Keratinocyte (primary cell): Measurements from ENCODE around the gene EMB. TPM values are rescaled to one million over a fixed set of nuclear protein-coding genes. Genes with fewer than 3 reads are reported as not detected.
A peak's percentile ranks its signal among the peaks of the same experiment; 100 is the strongest.
"Not testable (repeated sequence)": the region's sequence is repeated elsewhere in the genome, so short reads cannot be mapped to it uniquely, and the experiment has no call there.

Source experiments
- DNase-seq: peaks from one replicate; pipeline ENCODE4 v3.0.0-alpha.2; 2011; ENCODE audit warnings: low read depth, missing footprints, low spot score
- FAIRE-seq: peaks from 2 replicates; lab custom pipeline; 2011; peaks lifted over from hg19 to GRCh38; lab: Jason Lieb, UNC
- H2AFZ ChIP-seq: 2 replicates; pipeline ENCODE4 v1.6.0; 2012; ENCODE audit warnings: low read length, control low read depth, inconsistent platforms; ENCODE audit not compliant: control insufficient read depth
- H3K27ac ChIP-seq: 2 replicates; pipeline ENCODE4 v1.5.1; 2011; ENCODE audit warnings: low read length; ENCODE audit not compliant: control insufficient read depth, insufficient read depth
- H3K27me3 ChIP-seq: 3 replicates; pipeline ENCODE4 v1.6.0; 2011; ENCODE audit warnings: low read length; ENCODE audit not compliant: control insufficient read depth, insufficient read depth; ENCODE audit errors: extremely low read depth
- H3K36me3 ChIP-seq, 2 experiments: 2 replicates in 1 of 2; 3 replicates in 1 of 2; pipeline ENCODE4 v1.5.1; 2011; ENCODE audit warnings: low read length in 2 of 2, mild to moderate bottlenecking in 1 of 2; ENCODE audit not compliant: control insufficient read depth in 2 of 2, insufficient read depth in 2 of 2; ENCODE audit errors: extremely low read depth in 1 of 2
- H3K4me1 ChIP-seq: 3 replicates; pipeline ENCODE4 v1.5.1; 2011; ENCODE audit warnings: low read length; ENCODE audit not compliant: control insufficient read depth, insufficient read depth; ENCODE audit errors: extremely low read depth
- H3K4me2 ChIP-seq: 3 replicates; pipeline ENCODE4 v1.6.0; 2011; ENCODE audit warnings: low read depth, low read length; ENCODE audit not compliant: control insufficient read depth, insufficient read depth; ENCODE audit errors: extremely low read depth
- H3K4me3 ChIP-seq, 3 experiments: fragments of 200-600 bp in 1 of 3; sonication (generic) in 1 of 3; 2 replicates in 2 of 3; 3 replicates in 1 of 3; pipeline ENCODE4 v1.5.1; 2011 to 2016; ENCODE audit warnings: low read length in 3 of 3, mild to moderate bottlenecking in 3 of 3, control low read depth in 2 of 3, inconsistent platforms in 1 of 3, low read depth in 1 of 3, mixed read lengths in 1 of 3, mixed run types in 1 of 3, moderate library complexity in 1 of 3; ENCODE audit not compliant: control insufficient read depth in 2 of 3, insufficient read depth in 2 of 3; ENCODE audit errors: extremely low read depth in 1 of 3
- H3K79me2 ChIP-seq: 2 replicates; pipeline ENCODE4 v1.6.0; 2012; ENCODE audit warnings: low read length; ENCODE audit not compliant: control insufficient read depth, insufficient read depth
- H3K9ac ChIP-seq: 3 replicates; pipeline ENCODE4 v1.6.0; 2011; ENCODE audit warnings: low read length; ENCODE audit not compliant: control insufficient read depth, insufficient read depth; ENCODE audit errors: extremely low read depth
- H3K9me1 ChIP-seq: 3 replicates; pipeline ENCODE4 v1.6.0; 2011; ENCODE audit warnings: low read length; ENCODE audit not compliant: control insufficient read depth, insufficient read depth; ENCODE audit errors: extremely low read depth
- H3K9me3 ChIP-seq: 2 replicates; pipeline ENCODE4 v1.5.1; 2012; ENCODE audit warnings: low read depth, low read length; ENCODE audit not compliant: control insufficient read depth
- H4K20me1 ChIP-seq: 3 replicates; pipeline ENCODE4 v1.6.0; 2011; ENCODE audit warnings: low read length; ENCODE audit not compliant: control insufficient read depth, insufficient read depth; ENCODE audit errors: extremely low read depth
- CTCF ChIP-seq, 3 experiments: IDR thresholded peaks in 1 of 3; conservative IDR thresholded peaks in 1 of 3; optimal IDR thresholded peaks in 1 of 3; 2 replicates in 2 of 3; 3 replicates in 1 of 3; pipeline versions ENCODE3 to v1.5.1; 2011; ENCODE audit warnings: low read length in 3 of 3, mild to moderate bottlenecking in 3 of 3, moderate library complexity in 2 of 3, control low read depth in 1 of 3, inconsistent platforms in 1 of 3; ENCODE audit not compliant: insufficient read depth in 2 of 3; ENCODE audit errors: extremely low read depth in 1 of 3
- EZH2 ChIP-seq: IDR thresholded peaks from one replicate; pipeline ENCODE4 v1.6.1; 2012; ENCODE audit warnings: inconsistent platforms, mild to moderate bottlenecking, low read length, moderate library complexity
- dilution Hi-C: fragments of 300-500 bp; cut with MboI; formaldehyde crosslinking; loops from one replicate; pipeline ENCODE4 v1.7.0; 2020; ENCODE audit warnings: low sequenced_read_pairs; ENCODE audit not compliant: extremely low pct_ligation_motif_present
- polyA minus RNA-seq, 3 experiments: library from RNA; depleted of rRNA, polyadenylated mRNA; stranded (reverse); fragments of >200 nt; gene quantifications; 1 replicate in 1 of 3; 2 replicates in 1 of 3; 3 replicates in 1 of 3; pipeline ENCODE4 v1.2.3, GENCODE V29; 2011
- polyA plus RNA-seq, 5 experiments: library from polyadenylated mRNA; depleted of rRNA in 3 of 5; stranded (reverse) in 3 of 5; stranded (forward) in 1 of 5; unstranded in 1 of 5; fragments of >200 nt; gene quantifications; 1 replicate in 1 of 5; 2 replicates in 3 of 5; 3 replicates in 1 of 5; pipeline versions ENCODE4 v1.2.1 to v1.2.3, GENCODE V29; 2011 to 2012; ENCODE audit warnings: missing spikeins in 2 of 5, low read depth in 1 of 5, low replicate concordance in 1 of 5

EMB gene
- 41.6 to 68.8 TPM (median 45.6 TPM) in 3 replicates for polyA plus RNA-seq
- polyA plus RNA-seq (2011; ENCODE audit: low read depth) = 53.4 TPM
- polyA plus RNA-seq (2011; cell fraction: cytosol; rRNA removed) = 30.9 and 64.9 TPM in 2 replicates
- 41.1 and 52.3 TPM in 2 replicates for polyA plus RNA-seq (2011; cell fraction: nucleus; rRNA removed)
- polyA plus RNA-seq (2012; ENCODE audit: low replicate concordance) = 22.6 and 43.4 TPM in 2 replicates
- polyA minus RNA-seq = 9.5 to 58.6 TPM (median 22.2 TPM) in 3 replicates
- polyA minus RNA-seq (2011; cell fraction: cytosol; rRNA and poly(A)+ RNA removed) = 50.6 TPM
- 29.0 and 46.0 TPM in 2 replicates for polyA minus RNA-seq (2011; cell fraction: nucleus; rRNA and poly(A)+ RNA removed)

GRCh38 chr5:50440651-50441492 is at the start of gene EMB:
Gene EMB (minus strand): TSS chr5:50441288. CDS start chr5:50441151, 137 bp downstream.
- peak within 1 kb of the TSS; percentile 90 for H2AFZ ChIP-seq

GRCh38 chr5:50489491-50489890 is 48.4 kb upstream of the EMB start:
- dilution Hi-C loops, FAIRE-seq: not testable (repeated sequence)

More at GRCh38 chr5:50440651-50441492, at the start of gene EMB:
- DNase-seq = no peak
- H3K9me3 ChIP-seq = no peaks in the 10 kb centered on the region
- peak within 1 kb of the TSS; percentile 66 to 86 (median 84) for H3K4me3 ChIP-seq
- TF ChIP-seq EZH2 (no peak), CTCF (optimal IDR thresholded peaks at IDR 0.05 in 1 of 3, IDR thresholded peaks at IDR 0.05 in 1 of 3, conservative IDR thresholded peaks at IDR 0.05 in 1 of 3; ENCODE audit: extremely low read depth in 1 of 3, insufficient read depth in 2 of 3, low read length in 3 of 3) (peak; percentile 35 to 57 (median 53))
- dilution Hi-C loops = no loop called here
- H3K36me3 ChIP-seq = no peaks in the 10 kb centered on the region
- FAIRE-seq = peak; percentile 34
- H3K9ac ChIP-seq = peak within 1 kb of the TSS; percentile 67
- H3K4me2 ChIP-seq = peak within 1 kb of the TSS; percentile 79
- H4K20me1 ChIP-seq = no peaks in the 10 kb centered on the region
- peak within 1 kb of the TSS; percentile 61 for H3K27ac ChIP-seq
- peaks cover 4% of the 10 kb centered on the region for H3K4me1 ChIP-seq
- no peaks in the 10 kb centered on the region for H3K27me3 ChIP-seq
- no peaks in the 10 kb centered on the region for H3K9me1 ChIP-seq
- H3K79me2 ChIP-seq = peaks cover 20% of the 10 kb centered on the region

GRCh38 chr5:50478790-50479189 is 37.7 kb upstream of the EMB start:
- H2AFZ ChIP-seq, H3K9ac ChIP-seq, H3K4me3 ChIP-seq, H4K20me1 ChIP-seq, H3K4me1 ChIP-seq, H3K27me3 ChIP-seq, H3K9me3 ChIP-seq, DNase-seq, H3K9me1 ChIP-seq, dilution Hi-C loops, H3K27ac ChIP-seq, H3K4me2 ChIP-seq, H3K79me2 ChIP-seq, H3K36me3 ChIP-seq: not testable (repeated sequence)
- FAIRE-seq = peak; percentile 51

More at GRCh38 chr5:50489491-50489890, 48.4 kb upstream of the EMB start:
- H2AFZ ChIP-seq, H3K9ac ChIP-seq, H4K20me1 ChIP-seq, H3K4me3 ChIP-seq, H3K4me2 ChIP-seq, H3K27me3 ChIP-seq, DNase-seq, H3K9me3 ChIP-seq, H3K9me1 ChIP-seq, H3K79me2 ChIP-seq, H3K36me3 ChIP-seq, H3K4me1 ChIP-seq, H3K27ac ChIP-seq: not testable (repeated sequence)
